NCI-H748 (cell line): Measurements from ENCODE around the gene KANK3.
A peak's percentile ranks its signal among the peaks of the same experiment; 100 is the strongest.
"Not testable (repeated sequence)": the region's sequence is repeated elsewhere in the genome, so short reads cannot be mapped to it uniquely, and the experiment has no call there.

ENCODE experiments used
- DNase-seq: peaks from one replicate; lab custom pipeline; 2025; ENCODE audit not compliant: unreplicated experiment; lab: John Stamatoyannopoulos, UW

The KANK3 gene

DNA sequence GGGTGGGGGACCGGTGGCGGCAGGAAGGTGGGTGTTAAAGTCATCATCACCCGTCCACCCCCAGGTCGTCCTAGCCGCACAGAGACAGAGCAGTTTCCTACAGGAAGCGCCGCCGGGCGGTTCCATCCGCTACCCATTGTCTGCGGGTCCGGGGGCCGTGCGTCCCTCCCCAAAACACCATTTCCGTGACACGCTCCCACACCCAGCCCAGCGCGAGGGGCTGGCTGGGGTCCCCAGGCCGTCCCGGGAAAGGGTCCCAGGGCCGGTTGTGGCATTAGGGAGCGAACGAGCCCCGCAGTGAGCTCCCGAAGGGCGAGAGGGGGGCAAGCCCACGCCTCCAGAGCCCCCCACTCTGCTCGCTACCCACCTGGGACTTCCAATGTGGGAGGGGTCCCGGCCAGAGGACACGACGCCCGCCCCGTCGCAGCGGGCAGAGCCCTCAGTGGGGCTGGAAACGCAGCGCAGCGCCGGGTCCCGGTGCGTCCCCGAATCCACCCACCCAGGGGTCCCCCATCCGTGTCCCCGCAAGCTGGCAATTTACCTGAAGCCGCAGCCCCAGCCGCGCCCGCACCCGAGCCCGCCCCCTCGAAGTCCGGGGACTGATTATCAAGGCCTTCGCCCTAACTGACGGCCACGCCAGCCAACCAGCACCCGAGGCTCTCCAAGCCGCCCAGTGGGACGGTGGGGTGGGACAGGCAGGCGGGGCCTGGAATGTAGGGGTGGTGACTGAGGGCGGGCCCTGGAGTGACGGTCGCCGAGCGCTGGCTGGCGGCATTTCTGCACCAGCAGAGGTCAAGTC lies at the start of gene KANK3:
KANK3 (minus strand) TSS at position 579 of the 799 bp plus-strand sequence. CDS start 5,434 bp downstream, outside the sequence.
- DNase-seq: peak; percentile 83

DNA sequence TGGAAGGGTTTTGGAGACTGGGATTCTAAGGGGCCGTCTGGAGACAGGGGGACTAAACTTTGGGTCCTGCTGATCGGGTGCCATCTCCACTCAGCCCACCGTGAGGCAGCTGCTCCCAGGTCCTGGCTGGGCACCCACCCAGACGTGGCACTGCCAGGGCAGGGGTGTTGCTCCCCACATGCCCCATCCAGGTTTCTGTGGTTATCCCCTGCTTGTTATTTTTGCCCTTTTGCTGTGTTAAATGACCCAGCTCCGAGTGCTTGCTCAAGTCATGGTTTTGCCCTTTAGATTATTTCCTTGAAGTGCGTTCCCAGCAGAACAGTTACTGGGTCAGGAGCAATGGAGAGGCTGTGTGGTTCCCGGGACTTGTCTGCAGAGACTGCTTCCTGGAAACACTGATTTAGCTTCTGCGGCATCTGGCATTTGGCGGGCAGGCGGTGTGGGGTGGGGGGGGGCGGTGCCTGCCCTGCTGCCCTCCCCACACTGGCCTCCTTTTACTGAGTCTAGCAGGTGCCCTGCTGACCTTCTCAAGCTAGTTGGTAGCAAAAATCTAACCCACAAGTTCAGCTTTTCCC lies 49.0 kb upstream of the KANK3 start:
- DNase-seq: no peak

DNA sequence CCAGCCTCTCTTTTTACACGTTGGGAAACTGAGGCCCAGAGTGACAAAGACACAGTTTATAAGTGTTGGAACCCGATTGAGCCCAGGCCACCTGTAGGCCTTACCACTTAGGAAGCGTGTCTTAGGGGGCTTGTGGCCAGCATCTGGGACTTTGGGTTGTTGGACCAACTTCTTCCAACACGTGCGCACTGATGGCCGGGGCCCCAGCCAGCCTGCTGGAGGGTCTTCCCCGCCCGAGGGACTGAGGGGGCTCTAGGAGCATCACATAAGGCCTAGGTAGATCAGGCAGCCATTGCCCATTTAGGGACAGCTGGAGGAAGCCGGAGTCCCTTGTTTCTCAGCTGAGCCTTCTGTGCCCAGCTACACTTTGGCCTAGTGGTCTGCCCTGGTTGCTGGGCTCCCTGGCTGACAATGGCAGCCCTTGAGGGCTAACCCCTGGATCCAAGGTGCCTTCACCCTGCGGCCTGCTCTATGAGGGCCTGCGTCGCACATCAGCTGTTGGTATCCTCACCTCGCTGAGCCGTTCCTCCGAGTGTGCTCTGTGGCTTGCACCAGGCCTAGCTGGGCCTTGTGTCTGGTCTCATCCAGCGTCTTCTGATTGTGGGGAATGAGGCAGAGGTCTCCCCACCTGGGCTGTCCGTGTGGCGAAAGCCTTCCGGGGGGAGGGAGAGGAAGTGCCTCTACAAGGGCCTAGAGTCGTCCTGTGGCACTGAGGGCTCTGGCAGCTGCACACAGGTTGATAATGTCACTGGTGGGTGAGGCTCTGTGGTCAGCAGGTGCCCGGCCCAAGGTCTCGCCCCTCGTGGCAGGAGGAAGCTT lies 48.3 kb upstream of the KANK3 start:
- DNase-seq: no peak

DNA sequence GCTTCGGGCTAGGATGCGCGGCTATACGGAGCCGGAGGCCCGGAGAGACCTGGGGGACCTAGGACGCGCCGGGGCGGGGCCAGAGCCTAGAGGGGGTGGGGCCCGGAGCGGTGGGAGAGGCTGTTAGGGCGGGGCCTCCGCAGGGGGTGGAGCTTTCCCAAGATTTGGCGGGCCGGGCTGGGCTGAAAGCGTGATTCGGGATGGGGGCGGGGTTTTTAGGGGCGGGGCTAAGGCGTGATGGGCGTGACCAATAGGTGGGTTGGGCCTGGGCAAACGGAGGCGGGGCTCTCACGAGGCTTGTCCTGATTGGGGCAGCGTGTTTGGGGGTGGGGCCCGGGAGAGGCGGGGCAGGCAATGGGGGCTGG lies 47.5 kb upstream of the KANK3 start:
- DNase-seq: peak; percentile 76

DNA sequence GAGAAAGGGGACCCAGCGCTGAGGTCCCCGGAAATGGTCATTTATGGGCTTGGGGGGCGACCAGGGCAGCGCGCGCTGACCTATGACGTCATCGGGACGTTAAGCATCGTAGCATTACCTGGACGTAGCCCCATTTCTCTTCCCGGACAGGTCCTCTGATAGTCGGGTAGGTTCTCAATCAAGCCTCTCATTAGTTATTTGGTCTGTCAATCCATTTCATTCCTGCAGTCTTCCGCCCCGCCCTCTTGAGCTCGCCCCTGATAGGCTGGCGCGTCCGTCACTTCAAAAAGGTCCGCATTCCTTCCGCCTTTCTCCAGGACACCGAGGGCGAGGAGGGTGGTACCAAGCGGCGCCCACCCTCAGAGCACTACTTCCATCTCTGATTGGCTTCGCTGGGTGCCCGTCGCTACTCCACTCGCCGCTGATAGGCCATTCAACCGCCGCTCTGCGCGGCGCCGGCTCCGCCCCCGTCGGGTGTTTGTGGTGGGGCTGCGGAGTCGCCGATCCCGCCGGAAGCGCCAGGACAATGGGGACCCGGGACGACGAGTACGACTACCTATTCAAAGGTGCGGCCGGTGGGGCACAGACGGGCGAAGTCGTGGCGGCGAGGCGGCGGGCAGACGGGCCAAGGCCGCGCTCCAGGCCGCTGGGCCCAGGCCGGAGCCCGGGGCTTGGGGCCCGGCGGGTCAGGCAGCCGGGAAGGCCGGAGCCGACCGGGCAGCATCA lies 47.0 kb upstream of the KANK3 start, which contains the start of gene RAB11B:
RAB11B (plus strand) TSS at position 470 of the 726 bp plus-strand sequence; CDS start at position 527, 57 bp downstream.
- peak; percentile 98 for DNase-seq

DNA sequence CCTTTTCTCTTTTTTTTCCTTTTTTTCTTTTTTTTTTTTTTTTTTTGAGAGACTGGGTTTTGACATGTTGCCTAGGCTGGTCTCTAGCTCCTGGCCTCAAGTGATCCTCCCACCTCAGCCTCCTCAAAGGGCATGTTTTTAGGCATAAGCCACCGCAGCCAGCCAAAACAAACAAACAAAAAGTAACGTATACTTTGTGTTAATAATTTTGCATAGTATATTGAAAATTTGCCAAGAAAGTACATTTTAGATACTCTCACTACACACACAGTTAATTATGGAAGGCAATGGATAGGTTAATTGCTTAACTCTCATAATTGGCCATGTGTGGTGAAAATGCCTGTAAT lies 45.5 kb upstream of the KANK3 start:
- DNase-seq: no peak

DNA sequence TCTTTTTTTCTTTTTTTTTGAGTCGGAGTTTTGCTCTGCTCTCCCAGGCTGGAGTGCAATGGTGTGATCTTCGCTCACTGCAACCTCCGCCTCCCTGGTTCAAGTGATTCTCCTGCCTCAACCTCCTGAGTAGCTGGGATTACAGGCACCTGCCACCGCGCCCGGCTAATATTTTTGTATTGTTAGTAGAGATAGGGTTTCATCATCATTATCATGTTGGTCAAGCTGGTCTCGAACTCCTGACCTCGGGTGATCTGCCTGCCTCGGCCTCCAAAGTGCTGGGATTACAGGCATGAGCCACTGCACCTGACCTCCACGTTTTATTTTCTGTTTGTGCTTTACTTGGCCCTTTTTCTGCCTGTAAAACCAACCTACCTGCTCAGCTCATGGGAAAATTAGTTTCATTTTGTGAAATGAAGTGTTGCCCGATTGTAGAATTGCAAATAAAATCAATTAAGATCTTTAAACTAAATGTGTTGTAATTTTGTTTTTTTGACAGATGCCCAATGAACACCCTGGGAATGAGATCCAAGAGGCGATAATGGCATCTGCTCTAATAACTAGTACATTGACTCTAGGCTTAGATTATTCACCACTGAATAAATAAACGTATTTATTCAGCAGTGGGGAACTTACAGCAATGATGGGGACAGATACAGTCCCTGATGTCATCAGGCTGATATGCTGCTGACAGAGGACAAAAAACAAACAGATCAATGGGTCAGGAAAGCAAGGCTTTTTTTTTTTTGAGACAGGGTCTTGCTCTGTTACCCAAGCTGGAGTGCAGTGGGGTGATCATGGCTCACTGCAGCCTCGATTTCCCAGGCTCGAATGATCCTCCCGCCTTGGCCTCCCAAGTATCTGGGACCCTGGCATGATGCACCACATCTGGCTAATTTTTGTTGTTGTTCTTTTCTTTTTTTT lies 44.9 kb upstream of the KANK3 start:
- peak; percentile 28 for DNase-seq

DNA sequence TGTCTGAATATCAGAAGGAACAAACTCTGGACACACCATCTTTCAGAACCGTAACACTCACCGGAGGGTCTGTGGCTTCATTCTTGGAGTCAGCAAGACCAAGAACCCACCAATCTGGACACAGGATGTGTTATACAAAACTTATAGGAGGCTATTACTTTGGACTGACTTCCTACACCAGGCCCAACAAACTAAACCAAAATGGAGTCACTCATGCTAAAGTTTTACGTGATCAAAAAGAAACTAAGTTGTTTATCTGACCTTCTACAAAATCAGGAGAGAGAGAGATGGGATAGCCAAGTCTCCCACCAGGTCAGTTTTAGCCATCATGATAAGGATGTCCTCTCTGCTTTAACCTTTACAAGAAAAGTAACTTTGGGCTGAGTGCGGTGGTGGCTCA lies 43.9 kb upstream of the KANK3 start:
- no peak for DNase-seq

DNA sequence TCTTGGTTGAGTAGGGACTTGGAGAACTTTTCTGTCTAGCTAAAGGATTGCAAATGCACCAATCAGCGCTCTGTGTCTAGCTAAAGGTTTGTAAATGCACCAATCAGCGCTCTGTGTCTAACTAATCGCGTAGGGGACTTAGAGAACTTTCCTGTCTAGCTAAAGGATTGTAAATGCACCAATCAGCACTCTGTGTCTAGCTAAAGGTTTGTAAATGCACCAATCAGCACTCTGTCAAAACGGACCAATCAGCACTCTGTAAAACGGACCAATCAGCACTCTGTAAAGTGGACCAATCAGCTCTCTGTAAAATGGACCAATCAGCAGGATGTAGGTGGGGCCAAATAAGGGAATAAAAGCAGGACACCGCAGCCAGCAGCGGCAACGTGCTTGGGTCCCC lies 43.4 kb upstream of the KANK3 start:
- not testable (repeated sequence) for DNase-seq

DNA sequence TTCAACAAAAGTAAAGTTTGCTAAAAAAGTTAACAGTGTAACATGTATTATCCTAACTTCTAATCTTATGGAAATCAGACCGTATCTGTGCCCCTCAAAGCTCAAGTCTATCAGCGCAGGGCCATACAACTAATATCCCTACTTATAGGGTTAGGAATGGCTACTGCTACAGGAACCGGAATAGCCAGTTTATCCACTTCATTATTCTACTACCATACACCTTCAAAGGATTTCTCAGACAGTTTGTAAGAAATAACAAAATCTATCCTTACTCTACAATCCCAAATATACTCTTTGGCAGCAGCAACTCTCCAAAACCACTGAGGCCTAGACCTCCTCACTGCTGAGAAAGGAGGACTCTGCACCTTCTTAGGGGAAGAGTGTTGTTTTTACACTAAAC lies 42.5 kb upstream of the KANK3 start:
- DNase-seq: not testable (repeated sequence)

DNA sequence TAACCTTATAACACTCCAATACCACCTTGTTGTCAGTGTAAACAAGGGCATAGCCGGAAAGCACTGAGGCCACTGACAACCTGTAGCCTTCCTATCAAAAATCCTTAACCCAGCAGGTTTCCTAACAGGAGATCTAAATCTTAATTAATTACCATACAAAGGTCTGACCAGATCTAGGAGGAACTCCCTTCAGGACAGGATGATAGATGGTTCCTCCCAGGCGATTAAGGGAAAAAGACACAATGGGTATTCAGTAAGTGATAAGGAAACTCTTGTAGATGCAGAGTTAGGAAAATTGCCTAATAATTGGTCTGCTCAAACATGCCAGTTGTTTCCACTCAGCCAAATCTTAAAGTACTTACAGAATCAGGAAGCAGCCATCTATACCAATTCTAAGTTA lies 42.0 kb upstream of the KANK3 start:
- not testable (repeated sequence) for DNase-seq

DNA sequence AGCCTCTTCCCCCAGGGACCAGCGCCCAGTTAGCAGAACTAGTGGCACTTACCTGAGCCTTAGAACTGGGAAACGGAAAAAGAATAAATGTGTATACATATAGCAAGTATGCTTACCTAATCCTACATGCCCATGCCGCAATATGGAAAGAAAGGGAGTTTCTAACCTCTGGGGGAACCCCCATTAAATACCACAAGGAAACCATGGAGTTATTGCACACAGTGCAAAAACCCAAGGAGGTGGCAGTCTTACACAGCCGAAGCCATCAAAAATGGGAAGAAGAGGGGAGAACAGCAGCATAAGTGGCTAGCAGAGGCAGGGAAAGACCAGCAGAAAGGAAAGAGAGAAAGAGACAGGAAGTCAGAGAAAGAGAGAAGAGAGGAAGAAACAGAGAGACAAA lies 41.5 kb upstream of the KANK3 start:
- not testable (repeated sequence) for DNase-seq

DNA sequence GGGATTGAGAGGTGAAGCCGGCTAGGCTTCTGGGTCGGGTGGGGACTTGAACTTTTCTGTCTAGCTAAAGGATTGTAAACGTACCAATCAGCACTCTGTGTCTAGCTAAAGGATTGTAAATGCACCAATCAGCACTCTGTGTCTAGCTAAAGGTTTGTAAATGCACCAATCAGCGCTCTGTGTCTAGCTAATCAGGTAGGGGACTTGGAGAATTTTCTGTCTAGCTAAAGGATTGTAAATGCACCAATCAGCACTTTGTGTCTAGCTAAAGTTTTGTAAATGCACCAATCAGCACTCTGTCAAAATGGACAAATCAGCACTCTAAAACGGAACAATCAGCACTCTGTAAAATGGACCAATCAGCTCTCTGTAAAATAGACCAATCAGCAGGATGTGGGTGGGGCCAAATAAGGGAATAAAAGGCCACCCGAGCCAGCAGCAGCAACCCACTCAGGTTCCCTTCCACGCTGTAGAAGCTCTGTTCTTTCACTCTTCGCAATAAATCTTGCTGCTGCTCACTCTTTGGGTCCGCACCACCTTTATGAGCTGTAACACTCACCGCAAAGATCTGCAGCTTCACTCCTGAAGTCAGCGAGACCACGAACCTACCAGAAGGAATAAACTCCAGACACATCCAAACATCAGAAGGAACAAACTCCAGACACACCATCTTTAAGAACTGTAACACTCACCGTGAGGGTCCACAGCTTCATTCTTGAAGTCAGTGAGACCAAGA lies 36.3 kb upstream of the KANK3 start:
- not testable (repeated sequence) for DNase-seq

DNA sequence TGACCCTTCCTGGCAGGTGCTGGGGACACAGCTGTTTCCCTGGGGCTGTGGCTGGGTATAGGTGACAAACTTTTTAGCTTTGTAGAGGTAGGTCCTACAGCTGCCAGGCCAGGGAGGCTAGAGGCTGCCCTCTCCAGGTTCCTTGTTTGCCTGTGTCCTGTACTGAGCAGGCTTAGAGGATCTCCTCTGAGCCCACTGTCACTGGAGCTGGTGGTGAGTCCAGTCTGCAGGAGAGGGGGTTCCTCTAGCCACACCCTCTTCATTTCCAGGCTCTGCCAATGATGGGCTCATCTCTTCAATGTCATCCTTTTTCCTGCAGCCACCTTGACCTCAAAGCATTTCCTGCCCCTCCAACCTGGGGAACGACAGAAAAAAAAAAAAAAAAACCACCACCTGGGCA lies 34.5 kb upstream of the KANK3 start:
- no peak for DNase-seq

DNA sequence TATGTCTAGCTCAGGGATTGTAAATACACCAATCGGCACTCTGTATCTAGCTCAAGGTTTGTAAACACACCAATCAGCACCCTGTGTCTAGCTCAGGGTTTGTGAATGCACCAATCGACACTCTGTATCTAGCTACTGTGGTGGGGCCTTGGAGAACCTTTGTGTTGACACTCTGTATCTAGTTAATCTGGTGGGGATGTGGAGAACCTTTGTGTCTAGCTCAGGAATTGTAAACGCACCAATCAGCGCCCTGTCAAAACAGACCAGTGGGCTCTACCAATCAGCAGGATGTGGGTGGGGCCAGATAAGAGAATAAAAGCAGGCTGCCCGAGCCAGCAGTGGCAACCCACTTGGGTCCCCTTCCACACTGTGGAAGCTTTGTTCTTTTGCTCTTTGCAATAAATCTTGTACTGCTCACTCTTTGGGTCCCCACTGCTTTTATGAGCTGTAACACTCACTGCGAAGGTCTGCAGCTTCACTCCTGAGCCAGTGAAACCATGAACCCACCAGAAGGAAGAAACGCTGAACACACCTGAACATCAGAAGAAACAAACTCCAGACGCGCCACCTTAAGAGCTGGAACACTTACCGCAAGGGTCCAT lies 33.4 kb upstream of the KANK3 start:
- not testable (repeated sequence) for DNase-seq

DNA sequence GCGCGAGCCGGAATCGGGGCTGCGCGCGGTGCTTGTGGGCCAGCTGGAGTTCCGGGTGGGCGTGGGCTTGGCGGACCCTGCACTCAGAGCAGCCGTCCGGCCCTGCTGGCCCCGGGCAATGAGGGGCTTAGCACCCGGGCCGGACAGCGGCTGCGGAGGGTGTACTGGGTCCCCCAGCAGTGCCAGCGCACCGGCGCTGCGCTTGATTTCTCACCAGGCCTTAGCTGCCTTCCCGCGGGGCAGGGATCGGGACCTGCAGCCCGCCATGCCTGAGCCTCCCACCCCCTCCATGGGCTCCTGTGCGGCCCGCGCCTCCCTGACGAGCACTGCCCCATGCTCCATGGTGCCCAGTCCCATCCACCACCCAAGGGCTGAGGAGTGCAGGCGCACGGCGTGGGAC lies 32.7 kb upstream of the KANK3 start:
- not testable (repeated sequence) for DNase-seq

DNA sequence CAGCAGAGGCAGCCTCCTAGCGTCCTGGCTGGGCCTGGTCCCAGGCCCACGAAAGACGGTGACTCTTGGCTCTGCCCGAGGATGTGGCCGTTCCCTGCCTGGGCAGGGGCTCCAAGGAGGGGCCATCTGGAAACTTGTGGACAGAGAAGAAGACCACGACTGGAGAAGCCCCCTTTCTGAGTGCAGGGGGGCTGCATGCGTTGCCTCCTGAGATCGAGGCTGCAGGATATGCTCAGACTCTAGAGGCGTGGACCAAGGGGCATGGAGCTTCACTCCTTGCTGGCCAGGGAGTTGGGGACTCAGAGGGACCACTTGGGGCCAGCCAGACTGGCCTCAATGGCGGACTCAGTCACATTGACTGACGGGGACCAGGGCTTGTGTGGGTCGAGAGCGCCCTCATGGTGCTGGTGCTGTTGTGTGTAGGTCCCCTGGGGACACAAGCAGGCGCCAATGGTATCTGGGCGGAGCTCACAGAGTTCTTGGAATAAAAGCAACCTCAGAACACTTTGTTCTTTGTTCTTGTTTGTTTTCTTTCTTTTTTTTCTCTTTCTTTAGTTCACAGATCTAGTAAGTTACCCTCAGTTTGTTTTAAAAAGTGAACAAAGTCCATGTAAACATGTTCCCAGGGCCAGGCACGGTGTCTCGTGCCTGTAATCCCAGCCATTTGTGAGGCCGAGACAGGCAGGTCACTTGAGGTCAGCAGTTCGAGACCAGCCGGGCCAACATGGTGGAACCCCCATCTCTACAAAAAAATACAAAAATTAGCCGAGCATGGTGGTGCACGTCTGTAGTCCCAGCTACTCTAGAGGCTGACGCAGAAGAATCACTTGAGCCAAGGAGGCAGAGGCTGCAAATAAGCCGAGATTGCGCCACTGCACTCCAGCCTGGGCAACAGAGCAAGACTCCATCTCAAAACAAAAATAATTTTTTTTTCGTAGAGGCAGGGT lies 31.1 kb upstream of the KANK3 start:
- DNase-seq: no peak
